Heart left ventricle (tissue), 13 donors: ENCODE measurements around the gene TSKU.

Experiments used
- CTCF ChIP-seq, 12 donors: fragments of 200-600 bp; sonication (generic) in 4 of 12; IDR thresholded peaks; one replicate each; pipeline versions ENCODE4 v1.5.0 to v1.8.0; 2018 to 2022; ENCODE audit warnings: antibody characterized with exemption in 12 of 12, mild to moderate bottlenecking in 5 of 12
- POLR2A ChIP-seq, 2 donors: fragments of 450-650 bp; IDR thresholded peaks; one replicate each; pipeline ENCODE4 v1.6.1; 2017; ENCODE audit warnings: antibody characterized with exemption in 2 of 2, mild to moderate bottlenecking in 2 of 2, moderate library complexity in 2 of 2
- donor health status: ischemic (EF 13 %, LVEDD 7.1; RV severe dilation, severe dysfunction).
- donor health status: DM: no; HTN: yes; CAD: no.
- donor health status: DM: no; HTN: no; CAD: no.
- donor health status: ischemic (EF 25% LVEDD 6.9; RV normal size, moderate dysfunction).
- donor health status: ischemic (EF 25% LVEDD 5.7; RV mildly dilated, moderate dysfunction).
- donor health status: ischemic (EF 35%, LVEDD 5.7; RV mildly dilated, moderate dysfunction).
- donor health status: nonischemic (EF 11% LVEDD 7.7; RV severe dilation, severe dysfunction).
- donor health status: DM: yes; HTN: yes; CAD: no.
- donor health status: PGD.
- donor health status: ischemic (EF 29% LVEDD 5.4; RV normal size, mild dysfunction).
- donor health status: nonischemic (EF 23%, LVEDD 6.1; RV moderate dilation, normal function).

GRCh38 chr11:76806608-76807205, 23.6 kb downstream of the TSKU start:
- TF ChIP-seq CTCF (IDR thresholded peaks at IDR 0.05) (no peak), POLR2A (IDR thresholded peaks at IDR 0.05) (no peak)
